ENCODE data around the gene SNAP23.

GRCh38 chr15:42461261-42461660, 34.2 kb upstream of the SNAP23 start:
- no peak for TF ChIP-seq CTCF (IDR thresholded peaks at IDR 0.05; ENCODE audit: low read depth, low read length, poor library complexity, severe bottlenecking)
- TF ChIP-seq EZH2phosphoT487 (IDR thresholded peaks at IDR 0.05; ENCODE audit: borderline replicate concordance, low read length): no peak
